NCI-H82 treated with DMSO at 0.1 percent for 48 hours (cell line): Measurements from ENCODE around the gene TCIRG1.
"Not testable (repeated sequence)": the region's sequence is repeated elsewhere in the genome, so short reads cannot be mapped to it uniquely, and the experiment has no call there.

Experiments used
- DNase-seq: peaks from one replicate; lab custom pipeline; 2025; ENCODE audit not compliant: unreplicated experiment; lab: John Stamatoyannopoulos, UW

TCIRG1 gene

GRCh38 chr11:68038718-68039525, at the start of gene TCIRG1:
Gene TCIRG1, plus strand, starts transcription at chr11:68039025. Its CDS starts 2,247 bp downstream, at chr11:68041272.
- DNase-seq = no peak

GRCh38 chr11:67990546-67991346, 48.1 kb upstream of the TCIRG1 start:
- not testable (repeated sequence) for DNase-seq

GRCh38 chr11:67991347-67992121, 47.3 kb upstream of the TCIRG1 start:
- DNase-seq = not testable (repeated sequence)

- DNase-seq = not testable (repeated sequence)
Measured at GRCh38 chr11:67993821-67994220, 45.0 kb upstream of the TCIRG1 start.

GRCh38 chr11:67994387-67994786, 44.4 kb upstream of the TCIRG1 start:
- not testable (repeated sequence) for DNase-seq

- DNase-seq = not testable (repeated sequence)
Measured at GRCh38 chr11:67995129-67995528, 43.7 kb upstream of the TCIRG1 start.

- DNase-seq = not testable (repeated sequence)
Measured at GRCh38 chr11:67995579-67995978, 43.2 kb upstream of the TCIRG1 start.

- no peak for DNase-seq
Measured at GRCh38 chr11:67996051-67996450, 42.8 kb upstream of the TCIRG1 start.

- no peak for DNase-seq
Measured at GRCh38 chr11:67996622-67997474, 42.0 kb upstream of the TCIRG1 start.

GRCh38 chr11:67997475-67997921, 41.3 kb upstream of the TCIRG1 start:
- no peak for DNase-seq

GRCh38 chr11:67998150-67999045, 40.4 kb upstream of the TCIRG1 start:
- DNase-seq = no peak

- DNase-seq = no peak
Measured at GRCh38 chr11:67999201-67999629, 39.6 kb upstream of the TCIRG1 start.

GRCh38 chr11:67999704-68000103, 39.1 kb upstream of the TCIRG1 start:
- no peak for DNase-seq

GRCh38 chr11:68002575-68002937, 36.3 kb upstream of the TCIRG1 start:
- no peak for DNase-seq

GRCh38 chr11:68002938-68003845, 35.6 kb upstream of the TCIRG1 start:
- DNase-seq = no peak

- DNase-seq = peak; percentile 14
Measured at GRCh38 chr11:68003846-68004550, 34.8 kb upstream of the TCIRG1 start, which contains the start of gene UNC93B1. Gene UNC93B1, minus strand, starts transcription at chr11:68004097. Its CDS starts 54 bp downstream, at chr11:68004043.

- DNase-seq = no peak
Measured at GRCh38 chr11:68004551-68005335, 34.1 kb upstream of the TCIRG1 start.
